K562 (cell line): ENCODE results near the gene MIEF1.

Experiments used
- CTCF ChIP-seq, 3 experiments: IDR thresholded peaks in 2 of 3; conservative IDR thresholded peaks in 1 of 3; 2 replicates each; pipeline ENCODE4 v1.5.1; 2011 to 2012; ENCODE audit warnings: low read length in 3 of 3, mild to moderate bottlenecking in 3 of 3, control low read depth in 2 of 3, improper control_type of control experiment in 1 of 3, inconsistent platforms in 1 of 3, low read depth in 1 of 3, mixed read lengths in 1 of 3, moderate library complexity in 1 of 3; ENCODE audit not compliant: insufficient read depth in 2 of 3
- RAD21 ChIP-seq, 2 experiments: fragments of 250-450 bp in 1 of 2; fragments of 450-650 bp in 1 of 2; sonication (Bioruptor Pico) in 1 of 2; formaldehyde crosslinking in 1 of 2; IDR thresholded peaks in 1 of 2; conservative IDR thresholded peaks in 1 of 2; 2 replicates each; pipeline versions ENCODE4 v1.4.0 to v1.8.0; 2020 to 2022; ENCODE audit warnings: mild to moderate bottlenecking in 2 of 2, moderate library complexity in 1 of 2
- ZNF699 ChIP-seq: fragments of 250-450 bp; sonication (Bioruptor Pico); IDR thresholded peaks from 2 replicates; pipeline ENCODE4 v1.8.0; 2021; ENCODE audit warnings: mild to moderate bottlenecking, moderate library complexity; ENCODE audit not compliant: insufficient replicate concordance

GRCh38 chr22:39525658-39525975 is 23.5 kb downstream of the MIEF1 start:
- TF ChIP-seq ZNF699 (CRISPR knock-in tag) (no peak), CTCF (IDR thresholded peaks at IDR 0.05 in 2 of 3, conservative IDR thresholded peaks at IDR 0.05 in 1 of 3; ENCODE audit: insufficient read depth in 2 of 3, low read depth in 1 of 3, low read length in 3 of 3) (no peak), RAD21 (CRISPR knock-in tag; conservative IDR thresholded peaks at IDR 0.05 in 1 of 2, IDR thresholded peaks at IDR 0.05 in 1 of 2) (no peak)
